Naive thymus-derived CD4-positive, alpha-beta T cell (primary cell): Measurements from ENCODE around the gene RBM17. TPM values are rescaled to one million over a fixed set of nuclear protein-coding genes. Genes with fewer than 3 reads are reported as not detected.
"Not testable (repeated sequence)": the region's sequence is repeated elsewhere in the genome, so short reads cannot be mapped to it uniquely, and the experiment has no call there.

ENCODE experiments used
- ATAC-seq: fragments of 150-1000 bp; cut with Tn5 transposase; 2 replicates; pipeline ENCODE4 v1.10.0; 2021; ENCODE audit warnings: mild to moderate bottlenecking, moderate library complexity
- CTCF ChIA-PET: fragments of 350-600 bp; sonication (Branson Sonifier 250); formaldehyde crosslinking; loops from one replicate; lab custom pipeline; 2021; ENCODE audit warnings: antibody characterized with exemption; lab: Charles Lee
- POLR2A ChIA-PET: fragments of 350-600 bp; sonication (Branson Sonifier 250); formaldehyde crosslinking; loops from one replicate; lab custom pipeline; 2021; ENCODE audit warnings: antibody characterized with exemption, inconsistent platforms; lab: Charles Lee
- DNase-seq, 9 donors: peaks; one replicate each; pipeline versions ENCODE4 v3.0.0 to v3.0.0-alpha.2; 2020 to 2022; ENCODE audit warnings: mixed read lengths in 1 of 9
- H3K27ac ChIP-seq: one replicate; pipeline ENCODE4 v1.7.0; 2013; ENCODE audit warnings: mild to moderate bottlenecking, low read depth, low read length, moderate library complexity
- H3K27me3 ChIP-seq, 2 donors: one replicate each; pipeline ENCODE4 v1.7.0; 2013; ENCODE audit warnings: low read length in 2 of 2, mild to moderate bottlenecking in 2 of 2, moderate library complexity in 2 of 2; ENCODE audit not compliant: control insufficient read depth in 2 of 2, insufficient read depth in 2 of 2
- H3K36me3 ChIP-seq, 3 experiments: 1 replicate in 2 of 3; 2 replicates in 1 of 3; pipeline ENCODE4 v1.7.0; 2013; ENCODE audit warnings: low read length in 3 of 3, mild to moderate bottlenecking in 3 of 3, moderate library complexity in 1 of 3; ENCODE audit not compliant: insufficient read depth in 3 of 3, control insufficient read depth in 2 of 3
- H3K4me1 ChIP-seq, 2 donors: one replicate each; pipeline ENCODE4 v1.7.0; 2013; ENCODE audit warnings: low read length in 2 of 2, mild to moderate bottlenecking in 2 of 2, moderate library complexity in 1 of 2; ENCODE audit not compliant: control insufficient read depth in 2 of 2, insufficient read depth in 2 of 2
- H3K4me3 ChIP-seq: 2 replicates; pipeline ENCODE4 v1.7.0; 2013; ENCODE audit warnings: mild to moderate bottlenecking, low read length
- H3K9me3 ChIP-seq, 3 experiments: 1 replicate in 2 of 3; 2 replicates in 1 of 3; pipeline ENCODE4 v1.7.0; 2013; ENCODE audit warnings: low read length in 3 of 3; ENCODE audit not compliant: control insufficient read depth in 2 of 3
- H3K27ac Mint-ChIP-seq, 9 donors: one replicate each; pipeline ENCODE4 v1.8.0; 2020 to 2022; ENCODE audit warnings: mixed read lengths in 9 of 9, mild to moderate bottlenecking in 8 of 9, moderate library complexity in 5 of 9, inconsistent platforms in 2 of 9
- H3K27me3 Mint-ChIP-seq, 5 donors: one replicate each; pipeline ENCODE4 v1.8.0; 2021 to 2022; ENCODE audit warnings: mixed read lengths in 5 of 5, mild to moderate bottlenecking in 1 of 5
- H3K36me3 Mint-ChIP-seq, 5 donors: one replicate each; pipeline ENCODE4 v1.8.0; 2020 to 2022; ENCODE audit warnings: mixed read lengths in 5 of 5, mild to moderate bottlenecking in 3 of 5, inconsistent platforms in 1 of 5
- H3K4me1 Mint-ChIP-seq, 7 donors: one replicate each; pipeline ENCODE4 v1.8.0; 2020 to 2022; ENCODE audit warnings: mixed read lengths in 7 of 7, mild to moderate bottlenecking in 3 of 7, inconsistent platforms in 1 of 7
- H3K4me3 Mint-ChIP-seq, 10 donors: one replicate each; pipeline ENCODE4 v1.8.0; 2020 to 2022; ENCODE audit warnings: mild to moderate bottlenecking in 10 of 10, mixed read lengths in 10 of 10, moderate library complexity in 6 of 10, inconsistent platforms in 2 of 10
- H3K9me3 Mint-ChIP-seq, 11 donors: one replicate each; pipeline ENCODE4 v1.8.0; 2020 to 2022; ENCODE audit warnings: mixed read lengths in 11 of 11, mild to moderate bottlenecking in 4 of 11, inconsistent platforms in 1 of 11, moderate library complexity in 1 of 11
- intact Hi-C, 2 donors: fragments of 100-400 bp; cut with micrococcal nuclease; formaldehyde crosslinking; loops; one replicate each; pipeline ENCODE4 v1.15.1; 2023
- polyA plus RNA-seq, 2 donors: library from polyadenylated mRNA; unstranded; fragments of 300-500 nt; fragmentation: Illumina TruSeq; gene quantifications; one replicate each; pipeline ENCODE4 v1.2.3, GENCODE V29; 2021
- total RNA-seq, 6 experiments: library from RNA in 5 of 6; stranded (reverse) in 5 of 6; gene quantifications; 1 replicate in 5 of 6; 2 replicates in 1 of 6; pipeline ENCODE4 v1.2.3 and lab custom pipeline; 2021 to 2026

The RBM17 gene
- total and polyA plus RNA-seq, 7 experiments from 2014 or later, result 66.6 to 158 (median 121) TPM

DNA sequence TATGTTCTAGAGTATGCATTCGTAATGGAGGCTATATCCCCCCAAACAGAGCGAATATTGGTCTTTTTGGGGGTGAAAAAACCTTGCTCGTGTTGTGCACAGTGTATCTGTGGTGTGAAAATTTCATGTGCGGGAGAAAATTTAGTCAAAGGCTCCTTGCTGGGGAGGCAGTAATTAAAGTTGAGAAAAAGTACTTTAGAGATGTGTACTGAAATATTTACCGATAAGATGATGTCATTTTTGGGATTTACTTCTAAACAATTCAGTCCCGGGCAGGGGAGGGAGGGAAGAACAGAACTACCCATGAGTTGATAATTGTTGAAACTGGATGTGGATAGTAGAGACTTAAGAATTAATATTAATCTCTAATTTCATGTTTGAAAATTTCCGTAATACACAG lies 9.3 kb downstream of the RBM17 start:
- H3K36me3 Mint-ChIP-seq, result peaks cover 9 to 29% (median 20%) of the 10 kb centered on the region in 5 donors
- H3K36me3 ChIP-seq, result peaks cover 5 to 47% (median 12%) of the 10 kb centered on the region in 3 experiments
- no peaks in the 10 kb centered on the region for H3K9me3 Mint-ChIP-seq
- H3K4me3 Mint-ChIP-seq, result no peak overlapping the region
- DNase-seq, result no peak
- no peaks in the 10 kb centered on the region for H3K27me3 ChIP-seq
- no peak overlapping the region for H3K4me3 ChIP-seq
- peaks cover 0 to 4% of the 10 kb centered on the region in 2 donors for H3K4me1 ChIP-seq
- H3K27ac ChIP-seq, result no peak overlapping the region
- ChIA-PET POLR2A (interaction anchor here (1.2 kb wide), 1 partner anchor 53 kb away, joined by 5 read pairs; no protein-coding TSS in a partner anchor), CTCF (no interaction called here)
- no peak for ATAC-seq
- intact Hi-C loops, result no loop called here
- peaks cover 22 to 57% (median 53%) of the 10 kb centered on the region in 7 donors for H3K4me1 Mint-ChIP-seq
- peak overlapping the region in 5 of 9 donors; percentile 1 to 59 (median 34) for H3K27ac Mint-ChIP-seq
- no peaks in the 10 kb centered on the region for H3K9me3 ChIP-seq
- H3K27me3 Mint-ChIP-seq, result no peaks in the 10 kb centered on the region

DNA sequence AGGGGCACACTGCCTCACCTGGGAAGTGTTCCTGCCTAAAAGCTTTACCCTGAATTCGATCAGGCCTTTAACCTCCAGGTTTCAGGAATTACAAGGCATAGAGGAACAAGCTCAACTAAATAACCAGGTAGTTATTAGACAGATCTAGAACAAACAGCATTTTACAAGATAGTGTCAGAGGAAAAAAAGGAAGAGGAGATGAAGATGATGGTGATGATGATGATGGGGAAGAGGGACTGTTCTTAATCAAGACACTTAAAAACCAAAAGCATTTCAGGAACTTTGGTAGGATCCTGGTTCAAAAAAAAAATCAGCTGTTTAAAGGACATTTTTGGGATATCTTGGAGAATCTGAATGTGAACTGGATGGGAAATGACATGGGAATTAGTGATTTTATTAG lies 11.5 kb downstream of the RBM17 start:
- peaks cover 5 to 61% (median 20%) of the 10 kb centered on the region in 3 experiments for H3K36me3 ChIP-seq
- H3K27ac Mint-ChIP-seq, result peak overlapping the region in 7 of 9 donors; percentile 10 to 79 (median 48)
- peaks cover 9 to 31% (median 23%) of the 10 kb centered on the region in 5 donors for H3K36me3 Mint-ChIP-seq
- no peak overlapping the region for H3K27ac ChIP-seq
- H3K9me3 ChIP-seq, result no peaks in the 10 kb centered on the region
- peaks cover 7 to 39% (median 34%) of the 10 kb centered on the region in 7 donors for H3K4me1 Mint-ChIP-seq
- ATAC-seq, result no peak
- ChIA-PET POLR2A (interaction anchor here (0.8 to 0.9 kb wide), 2 partner anchors 49 to 305 kb away, joined by 3 to 4 read pairs; no protein-coding TSS in a partner anchor), CTCF (interaction anchor here (0.7 to 1.0 kb wide), 3 partner anchors 301 to 491 kb away, joined by 3 to 4 read pairs (median 4); no protein-coding TSS in a partner anchor)
- intact Hi-C loops, result no loop called here
- H3K4me3 ChIP-seq, result no peak overlapping the region
- no peaks in the 10 kb centered on the region for H3K4me1 ChIP-seq
- no peaks in the 10 kb centered on the region for H3K27me3 Mint-ChIP-seq
- no peak for DNase-seq
- H3K27me3 ChIP-seq, result no peaks in the 10 kb centered on the region
- no peak overlapping the region for H3K4me3 Mint-ChIP-seq
- H3K9me3 Mint-ChIP-seq, result no peaks in the 10 kb centered on the region

DNA sequence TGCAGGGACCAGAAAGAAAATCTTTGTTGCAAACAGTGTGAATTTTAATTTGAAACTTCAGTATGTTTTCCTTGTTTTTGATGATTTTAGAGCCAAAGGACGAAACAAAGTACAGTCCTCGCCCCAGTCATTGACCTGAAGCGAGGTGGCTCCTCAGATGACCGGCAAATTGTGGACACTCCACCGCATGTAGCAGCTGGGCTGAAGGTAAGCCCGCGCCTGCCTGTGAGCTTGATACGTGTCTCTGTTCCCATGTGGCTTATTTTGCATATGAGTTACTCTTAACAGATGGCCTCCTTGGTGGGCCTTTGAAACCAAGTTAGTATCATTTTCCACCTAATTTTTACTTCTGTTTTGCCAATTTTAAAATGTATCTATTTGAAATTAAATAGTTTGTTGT lies 12.3 kb downstream of the RBM17 start:
- no peak overlapping the region for H3K27ac ChIP-seq
- Mint-ChIP-seq H3K4me1 (peaks cover 4 to 32% (median 26%) of the 10 kb centered on the region in 7 donors), H3K27me3 (no peaks in the 10 kb centered on the region), H3K36me3 (peaks cover 9 to 36% (median 27%) of the 10 kb centered on the region in 5 donors), H3K4me3 (no peak overlapping the region), H3K9me3 (no peaks in the 10 kb centered on the region), H3K27ac (peak overlapping the region in 1 of 9 donors; percentile 59)
- H3K4me1 ChIP-seq, result no peaks in the 10 kb centered on the region
- H3K36me3 ChIP-seq, result peaks cover 5 to 65% (median 24%) of the 10 kb centered on the region in 3 experiments
- ATAC-seq (no peak), DNase-seq (no peak)
- ChIA-PET POLR2A (no interaction called here), CTCF (no interaction called here)
- intact Hi-C loops, result no loop called here
- H3K4me3 ChIP-seq, result no peak overlapping the region
- no peaks in the 10 kb centered on the region for H3K9me3 ChIP-seq
- no peaks in the 10 kb centered on the region for H3K27me3 ChIP-seq

DNA sequence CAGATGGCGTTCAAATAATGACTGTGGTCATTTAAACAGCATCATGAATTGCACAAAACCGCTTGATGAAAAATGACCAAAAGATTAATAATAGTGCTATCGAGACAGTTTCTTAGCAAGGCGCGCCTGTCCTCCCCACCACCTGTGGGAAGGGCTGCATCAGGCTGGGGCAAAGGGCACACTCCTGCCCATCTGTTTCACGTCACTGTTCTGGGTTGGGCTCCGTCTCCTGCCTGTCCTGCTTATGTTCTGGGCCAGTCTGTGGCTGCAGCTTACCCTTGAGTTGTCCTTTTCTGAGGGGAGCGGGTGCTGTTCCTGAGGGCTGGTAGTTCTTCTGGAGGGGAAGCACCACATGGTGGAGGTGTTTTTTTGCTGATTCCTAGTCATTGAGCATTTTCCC lies 13.3 kb downstream of the RBM17 start:
- H3K4me3 Mint-ChIP-seq, result no peak overlapping the region
- CTCF ChIA-PET, result no interaction called here
- H3K27ac Mint-ChIP-seq, result peak overlapping the region in 6 of 9 donors; percentile 18 to 71 (median 55)
- H3K27me3 ChIP-seq, result no peaks in the 10 kb centered on the region
- ATAC-seq (no peak), DNase-seq (no peak)
- H3K9me3 Mint-ChIP-seq, result no peaks in the 10 kb centered on the region
- H3K4me1 ChIP-seq, result no peaks in the 10 kb centered on the region
- no peak overlapping the region for H3K27ac ChIP-seq
- no peak overlapping the region for H3K4me3 ChIP-seq
- no peaks in the 10 kb centered on the region for H3K9me3 ChIP-seq
- intact Hi-C loops, result no loop called here
- POLR2A ChIA-PET, result no interaction called here
- H3K4me1 Mint-ChIP-seq, result peaks cover 4 to 28% (median 23%) of the 10 kb centered on the region in 7 donors
- no peaks in the 10 kb centered on the region for H3K27me3 Mint-ChIP-seq
- H3K36me3 ChIP-seq, result peaks cover 5 to 69% (median 31%) of the 10 kb centered on the region in 3 experiments
- peaks cover 9 to 36% (median 27%) of the 10 kb centered on the region in 5 donors for H3K36me3 Mint-ChIP-seq

DNA sequence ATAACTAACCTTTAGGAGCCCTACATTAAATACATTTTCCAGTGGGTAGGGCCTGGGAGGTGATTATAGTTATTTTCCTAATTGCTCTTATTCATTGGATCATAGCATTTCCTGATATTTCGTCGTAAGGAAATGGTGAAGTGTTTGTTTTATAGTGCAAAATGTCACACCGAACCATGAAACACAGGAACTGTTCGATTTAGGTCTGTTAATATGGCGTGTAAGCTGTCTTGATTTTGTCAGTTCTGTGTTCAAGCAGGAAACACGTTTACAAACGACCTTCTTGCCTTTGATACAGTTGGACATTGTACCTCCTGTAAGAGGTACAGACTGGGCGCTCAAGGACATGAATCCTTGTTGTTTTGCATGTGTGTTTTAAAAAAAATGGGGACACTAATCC lies 14.8 kb downstream of the RBM17 start:
- Mint-ChIP-seq H3K36me3 (peaks cover 9 to 30% (median 21%) of the 10 kb centered on the region in 5 donors), H3K4me3 (no peak overlapping the region), H3K9me3 (no peaks in the 10 kb centered on the region), H3K27me3 (no peaks in the 10 kb centered on the region), H3K4me1 (peaks cover 8 to 23% (median 18%) of the 10 kb centered on the region in 7 donors), H3K27ac (peak overlapping the region in 7 of 9 donors; percentile 4 to 71 (median 53))
- H3K36me3 ChIP-seq, result peaks cover 12 to 65% (median 31%) of the 10 kb centered on the region in 3 experiments
- intact Hi-C loops, result no loop called here
- H3K27me3 ChIP-seq, result no peaks in the 10 kb centered on the region
- H3K4me3 ChIP-seq, result no peak overlapping the region
- no peak for DNase-seq
- H3K4me1 ChIP-seq, result peaks cover 2 to 5% of the 10 kb centered on the region in 2 donors
- no peaks in the 10 kb centered on the region for H3K9me3 ChIP-seq
- H3K27ac ChIP-seq, result peak overlapping the region; percentile 32
- CTCF ChIA-PET, result no interaction called here
- POLR2A ChIA-PET, result no interaction called here
- no peak for ATAC-seq

DNA sequence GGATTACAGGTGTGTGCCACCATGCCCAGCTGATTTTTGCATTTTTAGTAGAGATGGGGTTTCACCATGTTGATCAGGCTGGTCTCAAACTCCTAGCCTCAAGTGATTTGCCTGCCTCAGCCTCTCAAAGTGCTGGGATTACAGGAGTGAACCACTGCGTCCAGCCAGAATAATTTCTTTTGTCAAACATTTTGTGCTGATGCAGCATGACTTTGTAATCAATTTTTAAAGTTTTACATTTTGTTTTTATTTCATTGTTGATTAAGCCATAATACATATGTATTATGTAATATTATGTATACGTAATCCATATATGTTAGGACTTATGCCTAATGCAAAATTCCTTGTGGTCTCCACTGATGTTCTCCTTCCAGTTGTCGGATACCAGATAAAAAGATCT lies 18.8 kb downstream of the RBM17 start:
- intact Hi-C loops, result loop anchor here (5.0 kb wide), 2 partner anchors 560 to 570 kb away; no protein-coding TSS in a partner anchor
- Histone ChIP-seq H3K4me1 (peaks cover 10 to 11% of the 10 kb centered on the region in 2 donors), H3K36me3 (peaks cover 12 to 73% (median 32%) of the 10 kb centered on the region in 3 experiments)
- Mint-ChIP-seq H3K4me1 (peaks cover 12 to 41% (median 23%) of the 10 kb centered on the region in 7 donors), H3K27ac (peak overlapping the region in 4 of 9 donors; percentile 37 to 85 (median 62)), H3K36me3 (peaks cover 16 to 56% (median 39%) of the 10 kb centered on the region in 5 donors)
- ChIA-PET CTCF (interaction anchor here (8.0 kb wide), 1 partner anchor 294 kb away, joined by 82 read pairs; no protein-coding TSS in a partner anchor), POLR2A (interaction anchor here (1.8 kb wide), 1 partner anchor 94 kb away, joined by 7 read pairs; the partner anchor contains the start of gene PFKFB3)
- not testable (repeated sequence) for DNase-seq, H3K27me3 Mint-ChIP-seq, H3K27ac ChIP-seq, H3K9me3 ChIP-seq, H3K27me3 ChIP-seq, H3K9me3 Mint-ChIP-seq, H3K4me3 ChIP-seq, H3K4me3 Mint-ChIP-seq, ATAC-seq
